Astrocyte (in vitro differentiated cells and primary cell): ENCODE results near the gene GPR153. TPM values are rescaled to one million over a fixed set of nuclear protein-coding genes. Genes with fewer than 3 reads are reported as not detected.

Experiments used
- DNase-seq: peaks from one replicate; pipeline ENCODE4 v3.0.0-alpha.2; 2010; ENCODE audit warnings: low read depth
- FAIRE-seq: peaks from 2 replicates; lab custom pipeline; 2011; peaks lifted over from hg19 to GRCh38; lab: Jason Lieb, UNC
- H2AFZ ChIP-seq: 2 replicates; pipeline ENCODE4 v1.6.0; 2012; ENCODE audit warnings: low read depth, low read length, inconsistent platforms
- H3K27ac ChIP-seq: 2 replicates; pipeline ENCODE4 v1.5.1; 2011; ENCODE audit warnings: low read depth, low read length, inconsistent platforms
- H3K27me3 ChIP-seq: 2 replicates; pipeline ENCODE4 v1.6.0; 2011; ENCODE audit warnings: low read length, inconsistent platforms; ENCODE audit not compliant: insufficient read depth
- H3K36me3 ChIP-seq: 2 replicates; pipeline ENCODE4 v1.5.1; 2011; ENCODE audit warnings: low read length, inconsistent platforms; ENCODE audit not compliant: insufficient read depth
- H3K4me1 ChIP-seq: 2 replicates; pipeline ENCODE4 v1.5.1; 2011; ENCODE audit warnings: low read length, inconsistent platforms; ENCODE audit not compliant: insufficient read depth
- H3K4me2 ChIP-seq: 2 replicates; pipeline ENCODE4 v1.6.0; 2012; ENCODE audit warnings: low read length, inconsistent platforms
- H3K4me3 ChIP-seq: 2 replicates; pipeline ENCODE4 v1.5.1; 2011; ENCODE audit warnings: low read depth, mild to moderate bottlenecking, low read length, inconsistent platforms; ENCODE audit not compliant: insufficient read depth
- H3K79me2 ChIP-seq: 2 replicates; pipeline ENCODE4 v1.6.0; 2012; ENCODE audit warnings: mild to moderate bottlenecking, low read length, inconsistent platforms; ENCODE audit not compliant: insufficient read depth
- H3K9ac ChIP-seq: 2 replicates; pipeline ENCODE4 v1.6.0; 2012; ENCODE audit warnings: mild to moderate bottlenecking, low read length, inconsistent platforms
- H3K9me3 ChIP-seq: 2 replicates; pipeline ENCODE4 v1.5.1; 2012; ENCODE audit warnings: low read depth, mild to moderate bottlenecking, low read length, inconsistent platforms; ENCODE audit not compliant: insufficient read depth
- H4K20me1 ChIP-seq: 2 replicates; pipeline ENCODE4 v1.6.0; 2012; ENCODE audit warnings: low read length, inconsistent platforms; ENCODE audit not compliant: insufficient read depth
- H3K27ac Mint-ChIP-seq: one replicate; pipeline ENCODE4 v1.8.0; 2021; ENCODE audit warnings: mild to moderate bottlenecking, mixed read lengths; ENCODE audit not compliant: unreplicated experiment
- H3K27me3 Mint-ChIP-seq: one replicate; pipeline ENCODE4 v1.8.0; 2021; ENCODE audit warnings: low read depth, mixed read lengths; ENCODE audit not compliant: unreplicated experiment
- H3K36me3 Mint-ChIP-seq: one replicate; pipeline ENCODE4 v1.8.0; 2021; ENCODE audit warnings: low read depth, mixed read lengths; ENCODE audit not compliant: unreplicated experiment
- H3K4me1 Mint-ChIP-seq: one replicate; pipeline ENCODE4 v1.8.0; 2021; ENCODE audit warnings: low read depth, mixed read lengths; ENCODE audit not compliant: unreplicated experiment
- H3K4me3 Mint-ChIP-seq: one replicate; pipeline ENCODE4 v1.8.0; 2021; ENCODE audit warnings: mild to moderate bottlenecking, moderate library complexity, mixed read lengths; ENCODE audit not compliant: unreplicated experiment
- H3K9me3 Mint-ChIP-seq: one replicate; pipeline ENCODE4 v1.8.0; 2021; ENCODE audit warnings: mild to moderate bottlenecking, mixed read lengths; ENCODE audit not compliant: unreplicated experiment
- EZH2 ChIP-seq: IDR thresholded peaks from 2 replicates; pipeline ENCODE4 v1.6.1; 2012; ENCODE audit warnings: mild to moderate bottlenecking, low read length, inconsistent platforms; ENCODE audit not compliant: insufficient read depth
- total RNA-seq: library from RNA; stranded (reverse); gene quantifications from 2 replicates; pipeline ENCODE4 v1.2.1, GENCODE V29; 2021
- TF ChIP-seq, protein P1 (sequence below): IDR thresholded peaks from 2 replicates; pipeline ENCODE4 v1.5.1; 2011; ENCODE audit warnings: low read depth, mild to moderate bottlenecking, inconsistent platforms, low read length, moderate library complexity; ENCODE audit not compliant: insufficient read depth

Gene GPR153
- total RNA-seq, 1 donor from 2014 or later = 3.0 TPM

DNA sequence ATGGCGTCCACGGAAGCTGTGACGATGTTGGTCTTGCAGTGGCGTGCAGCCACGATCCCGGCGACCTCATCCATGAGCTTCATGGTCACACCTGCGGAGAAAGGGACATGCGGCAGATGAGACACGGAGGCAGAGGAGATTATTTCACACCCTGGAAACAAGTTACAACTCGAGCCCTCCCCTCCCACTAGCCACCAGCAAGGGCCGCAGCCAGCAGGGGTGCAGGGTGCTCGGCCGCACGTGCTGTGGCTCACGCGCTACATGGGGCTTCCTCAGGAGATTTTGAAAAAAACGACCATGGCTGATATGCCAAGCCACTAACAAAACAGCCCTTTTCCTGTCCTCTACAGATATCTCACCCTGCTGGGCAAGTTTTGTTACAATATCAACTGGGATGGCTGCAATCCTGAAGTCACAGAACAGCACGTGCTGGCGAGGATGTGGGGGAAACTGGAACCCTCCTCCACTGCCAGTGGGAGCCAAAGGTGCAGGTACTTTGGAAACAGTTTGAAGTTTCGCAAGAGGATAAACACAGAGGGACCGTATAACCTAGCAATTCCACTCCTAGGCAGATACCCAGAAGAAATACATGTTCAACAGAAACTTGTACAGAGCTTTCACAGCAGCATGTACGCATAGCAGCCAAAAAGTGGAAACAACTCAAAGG, 34.1 kb upstream of the GPR153 start:
- H3K4me1 Mint-ChIP-seq = no peaks in the 10 kb centered on the region
- H3K27me3 Mint-ChIP-seq = no peaks in the 10 kb centered on the region
- no peak overlapping the region for H3K4me2 ChIP-seq
- peaks cover 2% of the 10 kb centered on the region for H3K4me1 ChIP-seq
- no peaks in the 10 kb centered on the region for H3K27me3 ChIP-seq
- H3K4me3 Mint-ChIP-seq = no peak overlapping the region
- H3K36me3 Mint-ChIP-seq = peaks cover 14% of the 10 kb centered on the region
- H3K27ac ChIP-seq = no peak overlapping the region
- no peak overlapping the region for H3K4me3 ChIP-seq
- H3K9me3 ChIP-seq = no peaks in the 10 kb centered on the region
- no peak overlapping the region for H3K9ac ChIP-seq
- DNase-seq = no peak
- H3K36me3 ChIP-seq = peaks cover 2% of the 10 kb centered on the region
- no peaks in the 10 kb centered on the region for H3K79me2 ChIP-seq
- TF ChIP-seq, protein P1, sequence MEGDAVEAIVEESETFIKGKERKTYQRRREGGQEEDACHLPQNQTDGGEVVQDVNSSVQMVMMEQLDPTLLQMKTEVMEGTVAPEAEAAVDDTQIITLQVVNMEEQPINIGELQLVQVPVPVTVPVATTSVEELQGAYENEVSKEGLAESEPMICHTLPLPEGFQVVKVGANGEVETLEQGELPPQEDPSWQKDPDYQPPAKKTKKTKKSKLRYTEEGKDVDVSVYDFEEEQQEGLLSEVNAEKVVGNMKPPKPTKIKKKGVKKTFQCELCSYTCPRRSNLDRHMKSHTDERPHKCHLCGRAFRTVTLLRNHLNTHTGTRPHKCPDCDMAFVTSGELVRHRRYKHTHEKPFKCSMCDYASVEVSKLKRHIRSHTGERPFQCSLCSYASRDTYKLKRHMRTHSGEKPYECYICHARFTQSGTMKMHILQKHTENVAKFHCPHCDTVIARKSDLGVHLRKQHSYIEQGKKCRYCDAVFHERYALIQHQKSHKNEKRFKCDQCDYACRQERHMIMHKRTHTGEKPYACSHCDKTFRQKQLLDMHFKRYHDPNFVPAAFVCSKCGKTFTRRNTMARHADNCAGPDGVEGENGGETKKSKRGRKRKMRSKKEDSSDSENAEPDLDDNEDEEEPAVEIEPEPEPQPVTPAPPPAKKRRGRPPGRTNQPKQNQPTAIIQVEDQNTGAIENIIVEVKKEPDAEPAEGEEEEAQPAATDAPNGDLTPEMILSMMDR = no peak
- TF ChIP-seq EZH2 = no peak
- H4K20me1 ChIP-seq = peaks cover 10% of the 10 kb centered on the region
- no peak for FAIRE-seq
- no peak overlapping the region for H2AFZ ChIP-seq
- H3K27ac Mint-ChIP-seq = no peak overlapping the region
- H3K9me3 Mint-ChIP-seq = no peaks in the 10 kb centered on the region

DNA sequence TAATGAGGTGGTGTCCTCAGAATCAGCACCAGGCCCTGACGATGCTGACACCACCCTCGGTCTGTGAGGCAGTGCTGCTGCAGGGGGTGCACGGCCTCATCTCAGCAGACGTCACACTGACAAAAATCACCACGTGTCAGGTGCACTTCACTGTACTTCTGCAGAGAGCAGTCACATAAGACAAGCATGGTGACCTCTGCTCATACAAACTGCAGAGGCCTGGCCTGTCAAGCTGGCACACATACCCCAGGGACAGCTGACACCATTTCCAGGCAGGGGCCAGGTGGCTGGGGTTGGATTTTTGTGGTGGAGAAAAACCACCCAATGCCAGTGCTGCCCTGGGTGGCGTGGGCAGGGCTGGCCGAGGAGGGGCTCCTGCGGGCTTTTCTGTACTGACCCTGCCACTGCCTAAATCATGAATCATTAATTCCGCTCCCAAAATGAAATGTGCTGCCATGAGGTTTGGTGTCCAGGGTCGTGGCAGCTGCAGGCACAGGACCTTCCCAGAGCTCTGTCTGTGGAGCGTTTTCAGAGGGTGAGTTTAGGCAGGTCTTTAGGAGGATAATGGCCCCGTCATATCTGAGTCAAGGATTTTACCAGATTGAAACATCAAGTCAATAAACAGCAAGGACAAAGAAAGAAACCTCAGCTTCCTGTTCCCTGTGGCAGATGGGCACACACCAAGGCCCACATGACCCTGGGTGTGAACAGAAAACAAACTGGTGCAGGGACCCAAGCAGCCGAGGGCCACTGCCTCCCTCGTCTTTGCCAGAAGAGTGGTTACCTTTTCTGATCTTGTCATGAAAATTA, 33.4 kb upstream of the GPR153 start:
- Histone ChIP-seq H3K36me3 (peaks cover 2% of the 10 kb centered on the region), H3K9me3 (no peaks in the 10 kb centered on the region), H3K4me1 (no peaks in the 10 kb centered on the region), H4K20me1 (peaks cover 10% of the 10 kb centered on the region), H3K4me3 (no peak overlapping the region), H3K79me2 (no peaks in the 10 kb centered on the region), H3K27ac (no peak overlapping the region), H3K4me2 (no peak overlapping the region), H3K27me3 (no peaks in the 10 kb centered on the region), H2AFZ (no peak overlapping the region), H3K9ac (no peak overlapping the region)
- no peaks in the 10 kb centered on the region for H3K27me3 Mint-ChIP-seq
- H3K4me1 Mint-ChIP-seq = no peaks in the 10 kb centered on the region
- DNase-seq (no peak), FAIRE-seq (no peak)
- no peak overlapping the region for H3K4me3 Mint-ChIP-seq
- H3K9me3 Mint-ChIP-seq = no peaks in the 10 kb centered on the region
- peaks cover 16% of the 10 kb centered on the region for H3K36me3 Mint-ChIP-seq
- H3K27ac Mint-ChIP-seq = no peak overlapping the region
- no peak for TF ChIP-seq EZH2
- TF ChIP-seq, protein P1 = no peak
